ENCODE results near the gene CCDC171.
"Not testable (repeated sequence)": the region's sequence is repeated elsewhere in the genome, so short reads cannot be mapped to it uniquely, and the experiment has no call there.

Gene CCDC171

DNA sequence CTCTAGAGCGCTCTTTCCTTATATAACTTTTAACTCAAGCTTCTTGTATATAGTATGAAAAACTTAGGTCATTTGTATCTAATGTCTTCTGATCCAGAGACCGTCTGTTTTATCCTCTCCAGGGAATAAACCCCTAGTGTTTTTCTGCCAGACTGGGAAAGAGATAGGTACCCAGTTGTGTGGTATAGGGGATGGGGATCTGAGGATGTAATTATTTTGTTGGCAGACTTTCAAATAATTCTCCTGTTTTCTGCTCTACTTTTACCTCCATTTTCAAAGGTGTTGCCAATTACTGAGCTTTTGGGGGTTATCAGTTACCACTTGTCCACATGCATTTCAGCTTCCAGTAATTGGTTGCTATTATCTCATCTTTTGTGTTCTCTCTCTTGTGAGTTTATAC, 17.9 kb downstream of the CCDC171 start:
- no peak for DNase-seq (ENCODE audit: low read depth in 2 of 2)

DNA sequence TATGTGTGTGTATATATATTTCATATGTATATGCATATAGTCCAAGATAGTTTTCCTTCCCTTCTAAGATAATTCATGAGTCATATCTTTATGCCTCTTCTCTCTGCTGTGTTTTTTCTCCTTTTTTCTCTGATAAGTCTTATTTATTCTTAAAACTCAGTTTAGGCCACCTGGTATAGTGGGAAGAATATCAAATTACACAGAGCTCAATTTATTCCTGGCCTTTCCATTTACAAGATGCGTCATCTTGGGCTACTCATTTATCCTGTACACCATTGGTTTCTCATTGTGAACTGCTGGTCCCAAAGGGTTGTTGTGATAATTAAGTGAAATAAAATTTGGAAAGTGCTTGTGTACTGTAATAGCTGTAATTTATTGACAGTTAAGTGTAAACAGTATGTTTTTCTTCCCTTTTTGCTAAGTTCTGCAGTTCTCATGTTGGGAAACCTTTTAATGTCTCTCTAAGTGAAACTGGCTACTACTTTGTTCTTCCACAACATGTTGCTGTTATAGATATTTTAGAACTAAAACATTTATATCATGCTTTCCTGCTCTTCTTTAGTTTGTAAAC, 19.4 kb downstream of the CCDC171 start:
- DNase-seq (ENCODE audit: low read depth in 2 of 2), result no peak

DNA sequence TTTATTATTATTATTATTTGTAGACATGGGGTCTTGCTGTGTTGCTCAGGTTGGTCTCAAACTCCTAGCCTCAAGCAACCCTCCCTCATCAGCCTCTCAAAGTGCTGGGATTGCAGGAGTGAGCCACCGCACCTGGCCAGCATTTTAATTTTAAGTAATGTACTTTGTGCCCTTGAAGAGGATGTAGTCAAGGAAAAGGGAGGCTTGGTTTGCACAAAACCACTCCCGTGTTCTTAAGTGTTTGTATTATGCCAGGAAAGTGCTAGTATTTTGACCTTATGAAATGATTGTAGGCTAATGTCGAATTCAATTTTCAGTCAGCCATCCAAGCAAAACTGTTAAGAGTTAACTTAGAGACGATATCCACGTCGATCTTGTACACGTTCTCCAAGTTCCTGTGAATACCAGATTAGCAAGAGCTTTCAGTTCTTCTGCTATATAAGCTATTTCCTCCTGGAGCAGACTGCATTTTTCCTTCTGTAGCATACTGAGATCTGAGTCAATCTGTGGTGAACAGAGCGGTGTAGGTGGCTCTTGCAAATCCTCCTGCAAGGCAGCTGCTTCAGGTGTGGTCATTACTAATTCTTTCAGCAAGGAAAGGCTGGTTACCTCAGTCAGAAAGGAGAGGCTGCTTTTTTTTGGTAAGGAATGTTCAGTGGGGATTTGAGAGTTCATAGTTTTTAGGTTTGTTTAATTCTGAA, 23.7 kb downstream of the CCDC171 start:
- DNase-seq (ENCODE audit: low read depth in 2 of 2), result no peak

DNA sequence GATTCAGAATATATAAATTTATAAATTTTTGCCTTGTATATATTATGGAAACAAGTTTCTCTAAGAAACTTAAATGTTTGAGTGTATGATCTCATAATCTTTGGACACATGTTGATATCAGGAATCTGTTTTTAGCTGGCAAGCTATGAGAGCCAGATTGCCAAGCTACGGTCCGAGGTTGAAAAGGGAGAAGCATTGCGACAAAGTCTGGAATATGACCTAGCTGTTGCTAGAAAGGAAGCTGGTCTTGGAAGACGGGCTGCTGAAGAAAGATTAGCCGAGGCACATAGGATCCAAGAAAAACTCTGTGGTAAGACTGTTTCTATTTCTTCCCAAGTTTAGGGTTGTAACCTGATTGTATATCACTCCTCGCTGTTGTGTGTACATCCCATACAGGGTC, 25.9 kb downstream of the CCDC171 start:
- no peak for DNase-seq (ENCODE audit: low read depth in 2 of 2)

DNA sequence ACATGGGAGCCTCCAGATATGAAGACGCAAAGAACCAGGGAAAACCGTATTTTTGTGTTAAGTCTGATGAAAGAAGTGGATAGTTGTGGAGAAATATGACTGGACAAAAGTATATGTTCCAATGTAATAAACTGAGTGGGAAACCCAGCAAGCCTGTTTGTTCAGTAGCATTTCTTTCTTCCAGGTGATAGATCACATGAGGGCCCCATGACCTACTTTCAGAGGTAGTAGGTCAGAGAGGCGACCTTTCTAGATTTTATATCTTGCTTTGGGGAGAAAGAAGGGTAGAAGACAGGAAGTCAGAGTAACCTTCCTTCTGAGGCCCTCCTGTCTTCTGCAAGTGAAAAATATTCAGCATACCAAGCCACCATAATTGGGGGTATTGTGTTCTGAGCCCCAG, 31.5 kb downstream of the CCDC171 start:
- DNase-seq (ENCODE audit: low read depth in 2 of 2), result no peak

DNA sequence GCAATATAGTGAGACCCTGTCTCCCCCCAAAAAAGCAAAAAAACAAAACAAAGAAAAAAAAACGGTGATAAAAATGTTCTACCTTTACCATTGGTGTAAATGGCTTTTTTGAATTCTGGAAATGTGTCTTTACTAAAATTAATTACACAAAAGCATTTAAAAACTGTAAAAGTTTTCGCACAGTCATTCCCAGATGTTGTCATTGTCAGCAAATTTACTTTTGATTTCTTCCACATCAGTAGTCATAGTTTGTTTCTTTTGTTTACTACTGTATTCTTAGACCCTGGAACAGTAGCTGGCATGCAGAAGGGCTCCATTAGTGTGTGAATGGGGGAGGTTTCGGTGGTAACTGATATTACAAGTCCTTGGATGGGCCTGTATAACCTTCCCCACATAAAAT, 39.5 kb downstream of the CCDC171 start:
- no peak for DNase-seq (ENCODE audit: low read depth in 2 of 2)

DNA sequence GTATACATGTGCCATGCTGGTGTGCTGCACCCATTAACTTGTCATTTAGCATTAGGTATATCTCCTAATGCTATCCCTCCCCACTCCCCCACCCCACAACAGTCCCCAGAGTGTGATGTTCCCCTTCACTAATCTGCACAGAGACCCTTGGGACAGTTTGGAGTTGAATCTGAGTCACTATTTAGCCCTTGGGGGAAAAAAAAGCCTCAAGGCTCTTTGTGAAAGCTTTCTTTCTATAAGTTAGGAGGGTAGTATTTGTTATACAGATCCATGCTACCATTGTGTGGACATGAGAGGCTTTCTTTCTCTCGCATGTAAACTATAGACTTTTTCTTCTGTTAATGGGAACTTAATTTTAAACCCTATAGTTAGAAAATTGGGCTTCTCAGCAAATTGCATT, 40.1 kb downstream of the CCDC171 start:
- DNase-seq (ENCODE audit: low read depth in 2 of 2), result not testable (repeated sequence)

DNA sequence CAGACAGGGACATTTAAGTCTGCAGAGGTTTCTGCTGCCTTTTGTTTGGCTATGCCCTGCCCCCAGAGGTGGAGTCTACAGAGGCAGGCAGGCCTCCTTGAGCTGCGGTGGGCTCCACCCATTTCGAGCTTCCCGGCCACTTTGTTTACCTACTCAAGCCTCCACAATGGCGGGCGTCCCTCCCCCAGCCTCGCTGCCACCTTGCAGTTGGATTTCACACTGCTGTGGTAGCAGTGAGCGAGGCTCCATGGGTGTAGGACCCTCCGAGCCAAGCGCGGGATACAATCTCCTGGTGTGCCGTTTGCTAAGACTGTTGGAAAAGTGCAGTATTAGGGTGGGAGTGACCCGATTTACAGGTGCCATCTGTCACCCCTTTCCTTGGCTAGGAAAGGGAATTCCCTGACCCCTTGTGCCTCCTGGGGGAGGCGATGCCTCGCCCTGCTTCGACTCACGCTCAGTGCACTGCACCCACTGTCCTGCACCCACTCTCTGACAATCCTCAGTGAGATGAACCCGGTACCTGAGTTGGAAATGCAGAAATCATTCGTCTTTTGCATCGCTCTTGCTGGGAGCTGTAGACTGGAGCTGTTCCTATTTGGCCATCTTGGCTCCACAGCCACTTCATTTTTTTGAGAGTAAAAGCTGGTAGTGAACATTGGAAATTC, 48.0 kb downstream of the CCDC171 start:
- DNase-seq (ENCODE audit: low read depth in 2 of 2), result not testable (repeated sequence)

DNA sequence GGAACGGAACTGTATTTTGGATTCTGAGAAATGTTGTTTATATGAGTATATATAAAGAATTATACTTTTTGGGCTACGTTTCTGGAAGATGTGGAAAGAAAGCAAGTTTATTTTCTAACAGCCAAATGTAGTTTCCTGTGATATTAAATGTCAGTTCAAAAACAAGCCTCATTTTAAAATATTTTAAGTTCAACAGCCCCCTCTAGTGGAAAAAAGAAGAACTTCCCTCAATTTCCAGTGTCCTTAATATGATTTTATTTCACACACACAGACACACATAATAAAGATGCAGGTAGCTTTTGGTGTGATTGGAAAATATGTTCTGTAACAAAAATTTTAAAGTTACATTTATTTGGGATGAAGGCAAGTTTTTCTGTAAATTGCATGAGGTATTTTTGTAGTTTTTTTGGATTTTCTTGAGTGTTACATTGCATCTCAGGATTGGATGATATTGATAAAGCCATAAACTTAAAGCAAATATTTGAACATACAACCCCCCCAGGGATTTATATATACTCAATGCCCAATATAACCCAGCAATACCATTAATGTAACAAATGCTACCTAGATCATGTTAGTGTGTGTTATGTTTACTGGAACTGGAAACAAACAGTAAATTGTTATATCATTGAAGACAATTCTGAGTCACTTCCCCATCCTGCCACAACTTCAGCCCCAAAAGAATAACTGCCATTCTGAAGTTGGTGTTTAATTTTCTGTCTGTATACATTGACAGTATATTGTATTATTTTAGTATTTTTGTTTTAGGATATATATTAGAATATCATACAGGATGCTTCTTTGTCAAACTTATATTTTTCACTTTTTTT, 54.0 kb downstream of the CCDC171 start:
- DNase-seq (ENCODE audit: low read depth in 2 of 2), result no peak

DNA sequence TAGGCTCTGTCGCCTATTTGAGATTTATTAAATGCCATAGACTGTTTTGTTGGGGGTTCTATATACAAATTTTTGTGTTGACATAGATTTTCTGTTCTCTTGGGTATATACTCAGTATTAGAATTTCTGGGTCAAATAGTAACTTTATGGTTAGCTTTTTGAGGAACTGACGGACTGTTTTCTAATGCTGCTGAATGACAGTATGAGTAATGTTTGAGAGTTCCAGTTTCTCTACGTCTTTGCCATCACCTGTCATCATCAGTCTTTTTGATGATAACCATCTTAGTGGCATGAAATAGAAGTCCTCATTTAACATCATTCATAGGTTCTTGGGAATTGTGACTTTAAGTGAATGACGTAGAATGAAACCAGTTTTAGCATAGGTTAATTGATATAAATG, 60.1 kb downstream of the CCDC171 start:
- DNase-seq (ENCODE audit: low read depth in 2 of 2), result no peak

DNA sequence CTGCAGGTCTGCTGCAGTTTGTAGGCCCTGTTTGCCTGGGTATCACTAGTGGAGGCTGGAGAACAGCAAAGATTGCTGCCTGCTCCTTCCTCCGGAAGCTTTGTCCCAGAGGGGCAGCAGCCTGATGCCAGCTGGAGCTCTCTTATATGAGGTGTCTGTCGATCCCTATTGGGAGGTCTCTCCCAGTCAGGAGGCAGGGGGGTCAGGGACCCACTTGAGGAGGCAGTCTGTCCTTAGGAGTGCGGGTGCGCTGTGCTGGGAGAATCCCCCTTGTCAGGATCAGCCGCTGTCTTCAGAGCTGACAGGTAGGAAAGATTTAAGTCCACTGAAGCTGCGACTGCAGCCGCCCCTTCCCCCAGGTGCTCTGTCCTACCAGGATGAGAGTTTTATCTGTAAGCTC, 64.9 kb downstream of the CCDC171 start:
- no peak for DNase-seq (ENCODE audit: low read depth in 2 of 2)

DNA sequence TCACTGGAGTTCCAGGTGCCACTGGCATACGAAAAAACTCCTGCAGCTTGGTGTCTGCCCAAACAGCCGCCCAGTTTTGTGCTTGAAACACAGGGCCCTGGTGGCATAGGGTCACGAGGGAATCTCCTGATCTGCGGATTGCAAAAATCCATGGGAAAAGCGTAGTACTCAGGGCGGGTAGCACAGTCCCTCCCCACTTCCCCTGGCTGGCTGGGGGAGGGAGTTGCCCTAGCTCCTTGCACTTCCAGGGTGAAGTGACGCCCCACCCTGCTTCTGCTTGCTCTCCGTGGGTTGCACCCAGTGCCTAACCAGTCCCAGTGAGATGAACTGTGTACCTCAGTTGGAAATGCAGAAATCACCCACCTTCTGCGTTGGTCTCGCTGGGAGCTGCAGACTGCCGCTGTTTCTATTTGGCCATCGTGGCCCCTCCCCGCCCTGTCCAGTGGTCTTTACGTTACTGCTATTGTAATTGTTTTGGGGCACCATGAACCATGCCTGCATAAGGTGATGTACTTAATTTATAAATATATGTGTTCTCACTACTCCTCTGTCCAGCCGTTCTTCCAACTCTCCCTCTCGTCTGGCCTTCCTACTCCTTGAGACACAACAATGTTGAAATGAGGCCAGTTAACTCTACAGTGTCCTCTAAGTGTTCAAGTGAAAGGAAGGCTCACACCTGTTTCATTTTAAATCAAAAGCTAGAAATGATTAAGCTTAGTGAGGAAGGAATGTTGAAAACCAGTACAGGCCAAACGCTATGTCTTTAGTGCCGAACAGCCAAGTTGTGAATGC, 65.9 kb downstream of the CCDC171 start:
- DNase-seq (ENCODE audit: low read depth in 2 of 2), result no peak

DNA sequence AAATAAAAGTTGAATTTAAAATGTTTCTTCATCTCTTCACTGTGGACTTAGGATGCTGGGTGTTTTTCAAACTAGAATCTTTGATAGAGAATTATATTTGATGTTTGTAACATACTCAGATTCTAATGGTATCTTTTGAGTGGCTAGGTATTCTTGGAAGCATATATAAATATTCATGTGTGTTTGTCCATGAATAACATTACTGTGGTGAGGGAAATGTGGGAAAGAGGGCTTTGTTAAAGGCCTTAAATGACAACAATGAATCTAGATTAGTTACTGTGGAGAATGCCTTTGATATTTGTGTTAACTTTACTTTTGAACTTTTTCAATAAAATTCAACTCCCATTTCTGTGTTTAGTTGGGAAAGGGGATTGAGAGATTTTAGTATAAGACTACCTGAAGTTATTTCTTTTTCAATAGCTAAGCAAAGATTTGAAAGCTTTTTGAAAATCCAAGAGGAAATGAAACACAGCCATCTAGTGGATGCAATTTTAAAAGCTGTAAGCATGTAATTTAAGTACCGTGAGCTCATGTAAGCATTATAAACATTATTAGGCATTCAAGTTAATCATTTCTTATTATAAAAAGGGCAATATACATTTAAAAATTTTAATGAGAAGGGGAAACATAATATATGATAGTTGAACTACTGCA, 69.6 kb downstream of the CCDC171 start:
- no peak for DNase-seq (ENCODE audit: low read depth in 2 of 2)

DNA sequence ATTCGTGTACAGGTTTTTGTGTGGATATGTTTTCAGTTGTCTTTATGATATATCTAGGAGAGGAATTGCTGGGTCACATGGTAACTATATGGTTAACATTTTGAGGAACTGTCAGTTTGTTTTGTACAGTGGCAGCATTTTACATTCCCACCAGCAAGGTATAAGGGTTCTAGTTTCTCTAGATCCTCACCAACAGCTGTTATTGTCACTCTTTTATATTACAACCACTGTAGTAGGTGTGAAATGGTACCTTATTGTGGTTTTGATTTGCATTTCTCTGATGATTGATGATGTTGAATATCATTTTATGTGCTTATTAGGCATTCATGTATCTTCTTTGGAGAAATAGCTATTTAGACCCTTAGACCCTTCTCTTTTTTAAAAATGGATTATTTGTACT, 82.9 kb downstream of the CCDC171 start:
- no peak for DNase-seq (ENCODE audit: low read depth in 2 of 2)

DNA sequence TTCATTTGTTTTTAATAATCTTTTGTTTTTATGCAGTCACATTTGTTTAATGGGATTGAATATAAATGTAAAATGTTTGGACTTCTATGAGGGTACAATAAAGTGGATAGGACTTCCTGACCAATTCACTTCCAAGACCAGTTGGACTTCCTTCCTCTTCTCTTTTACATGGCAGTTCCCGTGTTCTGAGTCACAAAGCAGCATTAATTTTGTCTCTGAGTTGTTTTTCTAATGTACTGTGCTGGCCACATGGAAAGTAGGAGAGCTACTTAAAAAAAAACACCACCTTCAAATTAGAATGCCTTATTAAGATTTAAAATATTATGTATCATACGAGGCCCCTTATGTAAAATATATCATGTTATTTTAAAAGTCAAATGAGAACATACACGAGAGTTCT, 87.3 kb downstream of the CCDC171 start:
- no peak for DNase-seq (ENCODE audit: low read depth in 2 of 2)

DNA sequence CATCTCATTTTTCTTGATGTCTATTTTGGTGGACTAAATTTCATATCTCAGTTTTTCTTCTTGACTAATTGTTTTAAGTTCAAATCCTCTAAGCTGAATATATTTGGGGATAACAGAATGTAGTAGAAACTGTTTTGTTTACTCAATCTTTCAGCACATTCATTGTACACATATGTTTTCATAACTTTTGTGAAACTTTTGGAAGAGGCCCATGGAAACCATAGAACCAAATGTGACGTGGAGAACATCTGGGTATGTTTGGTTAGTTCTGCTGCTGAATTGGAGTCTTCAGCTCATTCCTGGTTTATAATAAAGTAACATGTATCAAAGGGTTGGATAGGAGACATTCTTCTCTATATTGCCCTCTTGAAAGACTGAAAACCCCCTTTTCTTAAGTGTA, 88.4 kb downstream of the CCDC171 start:
- no peak for DNase-seq (ENCODE audit: low read depth in 2 of 2)

DNA sequence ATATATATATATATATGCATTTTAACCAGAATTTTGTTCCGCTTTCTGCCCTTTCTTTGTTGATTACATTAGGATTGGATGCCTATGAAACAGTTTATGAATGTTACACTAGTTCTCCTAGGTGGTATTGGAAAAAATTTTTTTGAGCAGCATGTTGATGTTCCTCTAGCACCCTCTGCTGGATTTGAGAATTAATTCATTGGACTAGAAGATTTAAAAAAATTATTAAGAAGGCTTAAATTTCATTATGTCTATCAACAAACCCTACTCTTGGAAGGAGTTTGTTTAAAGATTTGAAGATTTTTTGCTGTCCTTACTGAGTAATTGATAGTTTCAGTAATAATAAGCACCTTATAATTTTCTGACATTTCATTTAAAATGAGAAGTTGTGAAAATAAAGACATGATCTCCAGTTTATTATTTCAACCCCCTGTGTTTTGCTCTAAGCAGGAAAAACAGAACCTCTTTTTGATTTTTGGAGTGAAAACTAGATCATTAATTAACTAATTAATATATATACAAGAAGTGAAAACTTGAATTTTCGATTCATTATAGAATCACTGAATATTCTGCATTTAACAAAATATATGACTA, 89.6 kb downstream of the CCDC171 start:
- DNase-seq (ENCODE audit: low read depth in 2 of 2), result no peak

DNA sequence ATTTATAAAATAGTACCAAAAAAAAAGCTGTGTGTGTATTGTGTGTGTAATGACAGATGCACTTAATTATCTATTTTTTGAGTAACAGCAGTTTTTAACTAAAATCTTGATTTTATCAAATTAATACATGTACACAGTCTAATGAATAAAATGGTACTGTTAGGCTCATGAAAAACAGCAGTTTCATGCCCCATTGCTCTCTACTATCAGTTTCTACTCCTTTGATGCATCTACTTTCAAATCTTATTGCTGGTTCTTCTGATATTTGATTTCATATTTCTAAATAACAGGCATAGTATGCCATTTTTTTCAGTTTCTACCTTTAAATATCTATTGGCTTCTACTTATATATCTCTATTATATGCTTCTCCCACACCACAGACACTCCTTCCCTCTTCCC, 117.4 kb downstream of the CCDC171 start:
- DNase-seq (ENCODE audit: low read depth in 2 of 2), result no peak

DNA sequence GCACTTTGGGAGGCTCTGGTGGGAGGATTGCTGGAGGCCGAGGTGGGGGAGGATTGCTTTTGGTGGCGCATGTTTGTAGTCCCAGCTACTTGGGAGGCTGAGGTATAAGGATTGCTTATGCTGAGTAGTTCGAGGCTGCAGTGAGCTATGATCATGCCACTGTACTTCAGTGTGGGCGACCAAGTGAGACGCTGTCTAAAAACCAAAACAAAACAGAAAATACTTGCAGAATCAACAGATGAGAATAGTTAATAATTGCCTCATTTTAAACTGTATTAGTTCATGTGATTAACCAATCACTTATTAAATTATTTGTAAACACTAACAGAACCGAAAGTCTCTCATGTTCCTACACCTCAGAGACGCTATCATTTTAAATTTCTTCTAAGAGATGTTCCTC, 118.1 kb downstream of the CCDC171 start:
- DNase-seq (ENCODE audit: low read depth in 2 of 2), result no peak

DNA sequence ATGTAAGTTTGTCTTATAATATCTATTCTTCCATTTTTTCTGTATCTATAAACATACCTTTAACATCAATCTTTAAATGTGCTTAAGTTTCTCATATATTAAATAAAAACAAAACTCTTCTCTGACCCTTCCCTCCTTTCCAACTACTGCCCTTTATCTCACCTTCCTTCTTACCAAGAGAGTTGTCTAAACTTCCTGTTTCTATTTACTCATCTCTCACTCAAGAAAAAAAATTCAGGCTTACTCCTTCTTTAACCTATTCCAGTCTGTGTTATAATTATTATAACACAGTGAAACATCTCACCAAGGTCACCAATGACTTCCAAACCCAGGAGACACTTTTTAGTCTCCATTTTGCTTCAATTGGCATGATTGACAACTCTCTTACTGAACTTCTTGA, 140.9 kb downstream of the CCDC171 start:
- DNase-seq (ENCODE audit: low read depth in 2 of 2), result no peak

DNA sequence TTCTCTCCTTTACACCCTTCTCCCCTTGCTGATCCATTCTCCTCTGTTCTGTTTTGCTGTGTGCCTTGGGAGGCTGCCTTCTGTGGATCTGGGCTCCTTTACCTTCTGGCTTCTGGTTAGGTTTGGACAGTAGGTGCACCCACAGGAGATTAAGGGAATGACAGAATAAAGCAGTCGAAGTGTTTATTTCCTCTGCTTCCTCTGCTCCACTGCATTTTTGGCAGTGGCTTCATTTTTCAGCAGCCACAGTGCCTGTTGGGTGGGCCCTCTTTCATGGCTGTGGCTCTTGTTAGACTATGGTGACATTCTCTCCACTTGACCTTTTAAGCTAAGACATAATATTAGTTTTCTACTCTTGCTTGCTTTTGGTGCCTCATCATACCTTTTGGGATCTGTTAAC, 144.1 kb downstream of the CCDC171 start:
- no peak for DNase-seq (ENCODE audit: low read depth in 2 of 2)
